PC-3 (cell line): Measurements from ENCODE around the gene FGFR2. TPM values are rescaled to one million over a fixed set of nuclear protein-coding genes. Genes with fewer than 3 reads are reported as not detected.

Experiments used
- ATAC-seq: fragments of 200-7000 bp; cut with Tn5 transposase; 2 replicates; pipeline ENCODE4 v1.9.1; 2020; ENCODE audit warnings: mild to moderate bottlenecking, moderate library complexity
- Bru-seq: library from RNA; stranded (reverse); fragments of 400-500 nt; gene quantifications from one replicate; lab custom pipeline; 2021; lab: Mats Ljungman, UMichigan
- BruChase-seq, 2 experiments: library from RNA; stranded (reverse); fragments of 400-500 nt; gene quantifications; one replicate each; lab custom pipeline; 2021; lab: Mats Ljungman, UMichigan
- BruUV-seq: library from RNA; stranded (reverse); fragments of 400-500 nt; replicated peaks from 2 replicates; lab custom pipeline; 2021; lab: Mats Ljungman, UMichigan
- CTCF ChIA-PET: fragments of 300-600 bp; sonication (Branson Sonifier 250); formaldehyde crosslinking; loops from one replicate; lab custom pipeline; 2022; ENCODE audit warnings: antibody characterized with exemption; lab: Charles Lee
- POLR2A ChIA-PET: fragments of 300-600 bp; sonication (Branson Sonifier 250); formaldehyde crosslinking; loops from one replicate; lab custom pipeline; 2022; ENCODE audit warnings: antibody characterized with exemption; ENCODE audit not compliant: unreplicated experiment; lab: Charles Lee
- DNase-seq: peaks from one replicate; pipeline ENCODE4 v3.0.0-alpha.2; 2015
- H2AFZ ChIP-seq: fragments of 300-600 bp; sonication (generic); 2 replicates; pipeline ENCODE4 v1.6.0; 2016; ENCODE audit warnings: antibody characterized with exemption, low read length
- H3F3A ChIP-seq: fragments of 300-600 bp; sonication (generic); one replicate; pipeline ENCODE4 v1.6.0; 2017; ENCODE audit warnings: antibody characterized with exemption, low read length, control low read depth, mild to moderate bottlenecking; ENCODE audit not compliant: unreplicated experiment
- H3K27ac ChIP-seq: fragments of 300-600 bp; sonication (generic); 2 replicates; pipeline ENCODE4 v1.5.1; 2016; ENCODE audit warnings: mild to moderate bottlenecking, low read length
- H3K27me3 ChIP-seq: fragments of 300-600 bp; sonication (generic); 2 replicates; pipeline ENCODE4 v1.6.1; 2016; ENCODE audit warnings: low read length, mixed read lengths
- H3K36me3 ChIP-seq: fragments of 300-600 bp; sonication (generic); 2 replicates; pipeline ENCODE4 v1.6.1; 2016; ENCODE audit warnings: low read depth, mixed run types, low read length, mixed read lengths
- H3K4me1 ChIP-seq: fragments of 300-600 bp; sonication (generic); 2 replicates; pipeline ENCODE4 v1.5.1; 2016; ENCODE audit warnings: low read length; ENCODE audit not compliant: insufficient read depth
- H3K4me2 ChIP-seq: fragments of 300-600 bp; sonication (generic); 2 replicates; pipeline ENCODE4 v1.6.0; 2016; ENCODE audit warnings: low read length
- H3K4me3 ChIP-seq: fragments of 300-600 bp; sonication (generic); 2 replicates; pipeline ENCODE4 v1.5.1; 2016; ENCODE audit warnings: mild to moderate bottlenecking, low read length, mixed read lengths
- H3K79me2 ChIP-seq: fragments of 300-600 bp; sonication (generic); 2 replicates; pipeline ENCODE4 v1.6.1; 2017; ENCODE audit warnings: low read length, mixed read lengths
- H3K9ac ChIP-seq: fragments of 300-600 bp; sonication (generic); 2 replicates; pipeline ENCODE4 v1.6.0; 2016; ENCODE audit warnings: mild to moderate bottlenecking, low read length
- H3K9me2 ChIP-seq: fragments of 300-600 bp; sonication (generic); replicated peaks from 2 replicates; pipeline ENCODE4 v1.6.1; 2016; ENCODE audit warnings: mixed run types, low read length, mixed read lengths
- H3K9me3 ChIP-seq: fragments of 300-600 bp; sonication (generic); 2 replicates; pipeline ENCODE4 v1.6.1; 2016; ENCODE audit warnings: low read length, mixed read lengths
- H4K20me1 ChIP-seq: fragments of 300-600 bp; sonication (generic); 2 replicates; pipeline ENCODE4 v1.6.1; 2016; ENCODE audit warnings: low read length, mixed read lengths
- EZH2 ChIP-seq: fragments of 300-600 bp; sonication (generic); IDR thresholded peaks from one replicate; pipeline ENCODE4 v1.6.1; 2017; ENCODE audit warnings: antibody characterized with exemption, mild to moderate bottlenecking, low read length; ENCODE audit not compliant: unreplicated experiment
- EZH2phosphoT487 ChIP-seq: fragments of 300-600 bp; sonication (generic); IDR thresholded peaks from 2 replicates; pipeline ENCODE4 v1.6.1; 2018; ENCODE audit warnings: mild to moderate bottlenecking, antibody characterized with exemption, low read length, borderline replicate concordance
- intact Hi-C: fragments of 100-400 bp; cut with micrococcal nuclease; formaldehyde crosslinking; loops from 2 replicates; pipeline ENCODE4 v1.9.0; 2023
- long read RNA-seq: library from polyadenylated mRNA; unstranded; transcript quantifications from one replicate; pipeline ENCODE4 v2.0.0, GENCODE V29; 2021; ENCODE audit not compliant: unreplicated experiment
- total RNA-seq: library from RNA; depleted of rRNA; stranded (reverse); fragments of >200 nt; gene quantifications from 2 replicates; pipeline ENCODE4 v1.2.3, GENCODE V29; 2014; rRNA removed
- TF ChIP-seq, protein P1 (sequence below): fragments of 300-600 bp; sonication (generic); conservative IDR thresholded peaks from 2 replicates; pipeline ENCODE4 v1.5.1; 2017; ENCODE audit warnings: antibody characterized with exemption, low read depth, mild to moderate bottlenecking, low read length

The FGFR2 gene
- total RNA-seq = 0.17 and 0.36 TPM in 2 replicates
- Bru-seq, nascent RNA = percentile 4 among the genes with signal in this experiment
- BruChase-seq, experiment 1, labeled RNA remaining after a 6-hour chase = percentile 1 among the genes with signal in this experiment
- percentile 1 among the genes with signal in this experiment for BruChase-seq, experiment 2, labeled RNA remaining after a 2-hour chase
- long read RNA-seq = 0 reads

DNA sequence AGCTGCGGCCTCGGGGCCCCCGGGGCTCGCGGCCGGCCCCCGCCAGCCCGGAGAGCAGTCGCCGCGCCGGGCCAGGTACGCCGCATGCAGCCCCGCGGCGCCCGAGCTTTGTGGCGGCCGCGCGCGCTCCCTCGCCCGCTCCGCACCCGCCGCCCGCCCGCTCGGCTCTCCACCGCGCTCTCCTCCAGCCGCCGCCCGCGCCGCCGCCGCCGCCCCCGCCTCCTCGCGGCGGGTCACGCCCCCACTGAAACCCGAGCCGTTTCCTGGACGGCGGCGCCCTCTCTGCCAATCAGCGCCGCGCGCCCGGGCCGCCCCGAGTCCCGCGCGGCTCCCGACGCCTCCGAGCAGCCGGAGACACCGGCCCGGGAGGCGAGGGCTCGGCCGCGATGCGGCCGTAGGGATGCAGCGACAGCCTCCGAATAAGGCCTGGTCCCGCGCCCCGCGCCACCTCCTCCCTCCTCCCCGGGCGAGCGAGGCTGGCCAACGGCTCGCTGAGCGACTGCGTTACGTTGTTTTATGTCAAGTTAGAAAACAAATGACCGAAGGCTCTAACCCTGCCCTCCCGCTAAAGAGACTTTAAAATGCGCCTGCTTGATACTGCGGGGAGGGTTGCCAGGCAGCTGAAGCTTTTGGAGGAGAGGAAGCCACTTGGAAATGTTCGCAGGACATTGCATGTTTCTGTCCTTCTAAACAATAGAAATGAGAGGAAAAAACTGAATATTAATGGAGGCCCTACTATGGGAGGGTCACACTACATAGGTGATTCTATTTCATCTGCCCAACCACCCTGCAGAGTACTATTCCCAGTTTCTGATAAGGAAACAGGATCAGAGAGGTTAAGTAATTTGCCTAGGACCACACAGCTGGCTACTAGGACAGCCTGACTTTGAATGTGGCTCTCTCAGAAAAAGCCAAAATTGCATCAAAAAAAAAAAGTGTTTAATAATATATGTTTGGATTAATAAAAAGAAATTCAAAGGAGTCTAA is at the start of gene FGFR2:
FGFR2 (minus strand) TSS at position 182 of the 987 bp plus-strand sequence. CDS start 4,627 bp downstream, outside the sequence.
- TF ChIP-seq EZH2phosphoT487 = no peak
- TF ChIP-seq EZH2 = no peak
- TF ChIP-seq, protein P1, sequence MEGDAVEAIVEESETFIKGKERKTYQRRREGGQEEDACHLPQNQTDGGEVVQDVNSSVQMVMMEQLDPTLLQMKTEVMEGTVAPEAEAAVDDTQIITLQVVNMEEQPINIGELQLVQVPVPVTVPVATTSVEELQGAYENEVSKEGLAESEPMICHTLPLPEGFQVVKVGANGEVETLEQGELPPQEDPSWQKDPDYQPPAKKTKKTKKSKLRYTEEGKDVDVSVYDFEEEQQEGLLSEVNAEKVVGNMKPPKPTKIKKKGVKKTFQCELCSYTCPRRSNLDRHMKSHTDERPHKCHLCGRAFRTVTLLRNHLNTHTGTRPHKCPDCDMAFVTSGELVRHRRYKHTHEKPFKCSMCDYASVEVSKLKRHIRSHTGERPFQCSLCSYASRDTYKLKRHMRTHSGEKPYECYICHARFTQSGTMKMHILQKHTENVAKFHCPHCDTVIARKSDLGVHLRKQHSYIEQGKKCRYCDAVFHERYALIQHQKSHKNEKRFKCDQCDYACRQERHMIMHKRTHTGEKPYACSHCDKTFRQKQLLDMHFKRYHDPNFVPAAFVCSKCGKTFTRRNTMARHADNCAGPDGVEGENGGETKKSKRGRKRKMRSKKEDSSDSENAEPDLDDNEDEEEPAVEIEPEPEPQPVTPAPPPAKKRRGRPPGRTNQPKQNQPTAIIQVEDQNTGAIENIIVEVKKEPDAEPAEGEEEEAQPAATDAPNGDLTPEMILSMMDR = no peak
- POLR2A ChIA-PET = no interaction called here
- Histone ChIP-seq H3K27me3 (peaks cover 35% of the 10 kb centered on the region), H3K9ac (no peak within 1 kb of the TSS), H2AFZ (peak within 1 kb of the TSS; percentile 87), H3K36me3 (no peaks in the 10 kb centered on the region), H3K4me3 (peak within 1 kb of the TSS; percentile 56), H3F3A (no peaks in the 10 kb centered on the region), H3K27ac (no peak within 1 kb of the TSS), H3K4me2 (peak within 1 kb of the TSS; percentile 79), H3K79me2 (no peaks in the 10 kb centered on the region), H3K4me1 (0 out of 2 replicates have a peak, but pooled peaks cover 3% of the 10 kb centered on the region), H3K9me2 (no peaks in the 10 kb centered on the region), H3K9me3 (no peaks in the 10 kb centered on the region), H4K20me1 (no peaks in the 10 kb centered on the region)
- CTCF ChIA-PET = no interaction called here
- intact Hi-C loops = no loop called here
- no TSS peak for BruUV-seq
- peak; percentile 69 for DNase-seq
- peak; percentile 99 for ATAC-seq

DNA sequence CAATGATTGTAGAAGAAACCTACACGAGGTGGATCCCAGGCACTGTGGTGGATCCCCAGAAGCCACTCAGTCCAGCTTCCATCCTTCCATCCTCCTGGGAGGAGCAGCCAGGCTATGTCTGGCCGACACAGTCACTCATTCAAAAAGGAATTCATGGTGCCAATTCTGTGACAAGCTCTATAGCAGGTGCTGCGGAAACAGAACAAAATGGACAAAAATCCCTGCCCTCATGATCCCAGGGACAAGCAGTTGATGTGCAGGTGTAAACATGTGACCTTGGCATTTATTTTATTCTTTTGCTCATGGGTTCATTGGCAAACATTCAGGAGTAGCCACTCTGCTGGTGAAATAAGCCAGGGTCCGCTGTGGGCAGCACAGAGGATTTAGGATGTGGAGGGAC is 49.2 kb upstream of the FGFR2 start:
- Histone ChIP-seq H3K27me3 (peaks cover 47% of the 10 kb centered on the region), H4K20me1 (no peaks in the 10 kb centered on the region), H3K79me2 (no peaks in the 10 kb centered on the region), H3K9ac (no peak overlapping the region), H3K9me3 (no peaks in the 10 kb centered on the region), H3K4me1 (no peaks in the 10 kb centered on the region), H3F3A (no peaks in the 10 kb centered on the region), H3K4me3 (no peak overlapping the region), H2AFZ (no peak overlapping the region), H3K36me3 (no peaks in the 10 kb centered on the region), H3K4me2 (no peak overlapping the region), H3K9me2 (no peaks in the 10 kb centered on the region), H3K27ac (no peak overlapping the region)
- no TSS peak for BruUV-seq
- POLR2A ChIA-PET = no interaction called here
- intact Hi-C loops = no loop called here
- DNase-seq (no peak), ATAC-seq (no peak)
- TF ChIP-seq EZH2phosphoT487 (no peak), EZH2 (no peak)
- TF ChIP-seq, protein P1 = no peak
- CTCF ChIA-PET = no interaction called here
